ENCODE measurements around the gene TPBGL. TPM values are rescaled to one million over a fixed set of nuclear protein-coding genes. Genes with fewer than 3 reads are reported as not detected.

TPBGL gene
- polyA plus RNA-seq, 1 of the 3 experiments (the other 2 are of a cell fraction) = 0.03 TPM

DNA sequence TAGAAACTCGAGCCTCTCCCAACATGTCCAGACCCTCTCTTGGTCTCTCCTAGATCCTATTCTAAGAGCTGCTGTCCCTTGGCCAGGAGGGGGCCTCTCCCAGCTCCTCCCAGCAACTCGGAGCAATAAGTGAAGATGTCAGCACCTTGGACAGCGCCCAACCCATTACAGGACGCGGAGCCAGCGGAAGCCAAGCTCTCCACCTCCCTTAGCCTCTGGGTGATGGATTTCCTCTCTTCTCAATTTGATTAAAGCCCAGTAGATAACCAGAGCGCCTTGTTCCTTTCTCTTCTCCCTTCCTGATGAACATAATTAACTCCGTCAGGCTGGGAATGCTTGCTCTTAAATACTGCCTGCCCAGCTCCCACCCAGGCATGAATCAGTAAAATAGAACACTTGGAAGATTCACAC is 26.2 kb upstream of the TPBGL start:
- POLR2A ChIA-PET = interaction anchor here (0.6 to 1.4 kb wide), 5 partner anchors 9 to 67 kb away, joined by 3 to 14 read pairs (median 4); no protein-coding TSS in a partner anchor
- DNase-seq = peak; percentile 81

More for the DNA sequence above, 26.2 kb upstream of the TPBGL start:
- no peaks in the 10 kb centered on the region for H3K27me3 ChIP-seq (ENCODE audit: insufficient read depth)
- H3K9ac ChIP-seq = no peak overlapping the region
- no peak overlapping the region for H2AFZ ChIP-seq (ENCODE audit: low read depth)
- H3K9me3 ChIP-seq = no peaks in the 10 kb centered on the region
- H3K27ac ChIP-seq (ENCODE audit: low read depth in 2 of 2, low read length in 1 of 2) = peak overlapping the region in 1 of 2 experiments; percentile 93; a peak in 2 of 4 replicates
- CTCF ChIA-PET = interaction anchor here (0.6 to 16.0 kb wide), 15 partner anchors 10 to 192 kb away, joined by 3 to 362 read pairs (median 4); partner anchors contain the start of gene TPBGL
- 2% methylated on average over 7 of the region's 8 CpGs for WGBS (ENCODE audit: low lambda C conversion rate)
- TF ChIP-seq SMC3 (IDR thresholded peaks at IDR 0.05; ENCODE audit: low read depth, low read length) = peak; percentile 45; the same call in 1 of the 2 replicates
- TF ChIP-seq FOXJ3 (CRISPR knock-in tag; IDR thresholded peaks at IDR 0.05) = no peak; the same call in none of the 2 replicates
- TF ChIP-seq CHD2 (IDR thresholded peaks at IDR 0.05; ENCODE audit: low read length, partially characterized antibody) = peak; percentile 71
- peak; percentile 87 for TF ChIP-seq RCOR1 (IDR thresholded peaks at IDR 0.05; ENCODE audit: low read length)
- peak; percentile 52 for TF ChIP-seq RAD21 (IDR thresholded peaks at IDR 0.05; ENCODE audit: low read length)
- TF ChIP-seq EP300 (IDR thresholded peaks at IDR 0.05; ENCODE audit: borderline replicate concordance in 1 of 2, low read depth in 1 of 2, low read length in 1 of 2) = peak in 1 of 2 experiments; percentile 84; a peak in 2 of 4 replicates
- TF ChIP-seq, protein P1, sequence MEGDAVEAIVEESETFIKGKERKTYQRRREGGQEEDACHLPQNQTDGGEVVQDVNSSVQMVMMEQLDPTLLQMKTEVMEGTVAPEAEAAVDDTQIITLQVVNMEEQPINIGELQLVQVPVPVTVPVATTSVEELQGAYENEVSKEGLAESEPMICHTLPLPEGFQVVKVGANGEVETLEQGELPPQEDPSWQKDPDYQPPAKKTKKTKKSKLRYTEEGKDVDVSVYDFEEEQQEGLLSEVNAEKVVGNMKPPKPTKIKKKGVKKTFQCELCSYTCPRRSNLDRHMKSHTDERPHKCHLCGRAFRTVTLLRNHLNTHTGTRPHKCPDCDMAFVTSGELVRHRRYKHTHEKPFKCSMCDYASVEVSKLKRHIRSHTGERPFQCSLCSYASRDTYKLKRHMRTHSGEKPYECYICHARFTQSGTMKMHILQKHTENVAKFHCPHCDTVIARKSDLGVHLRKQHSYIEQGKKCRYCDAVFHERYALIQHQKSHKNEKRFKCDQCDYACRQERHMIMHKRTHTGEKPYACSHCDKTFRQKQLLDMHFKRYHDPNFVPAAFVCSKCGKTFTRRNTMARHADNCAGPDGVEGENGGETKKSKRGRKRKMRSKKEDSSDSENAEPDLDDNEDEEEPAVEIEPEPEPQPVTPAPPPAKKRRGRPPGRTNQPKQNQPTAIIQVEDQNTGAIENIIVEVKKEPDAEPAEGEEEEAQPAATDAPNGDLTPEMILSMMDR (IDR thresholded peaks at IDR 0.05) = peak; percentile 58
- peak; percentile 85 for TF ChIP-seq GATA2 (CRISPR knock-in tag; IDR thresholded peaks at IDR 0.05)
- 0 out of 2 replicates have a peak, but pooled peaks have one; percentile 38 for TF ChIP-seq MXI1 (IDR thresholded peaks at IDR 0.05; ENCODE audit: low read depth, low read length)
- no peak for TF ChIP-seq MAX (IDR thresholded peaks at IDR 0.05; ENCODE audit: low read depth)
- TF ChIP-seq PBX3 (IDR thresholded peaks at IDR 0.05) = no peak
- TF ChIP-seq REST (IDR thresholded peaks at IDR 0.05; ENCODE audit: low read depth, low read length) = peak; percentile 99
- no peak for TF ChIP-seq ELF1 (IDR thresholded peaks at IDR 0.05)
- H3K4me2 ChIP-seq = no peak overlapping the region
- no peaks in the 10 kb centered on the region for H3K79me2 ChIP-seq (ENCODE audit: insufficient read depth)
- H3K9me2 ChIP-seq = no peaks in the 10 kb centered on the region
- no peaks in the 10 kb centered on the region for H4K20me1 ChIP-seq (ENCODE audit: insufficient read depth)
- no peaks in the 10 kb centered on the region for H3F3A ChIP-seq (replicated peaks; ENCODE audit: insufficient read depth)
- H3K36me3 ChIP-seq (replicated peaks in 1 of 2; ENCODE audit: control insufficient read depth in 1 of 2, insufficient read depth in 2 of 2, low read length in 1 of 2) = no peaks in the 10 kb centered on the region
- peaks cover 0 to 11% of the 10 kb centered on the region in 2 experiments; a peak in 2 of 4 replicates for H3K4me1 ChIP-seq (ENCODE audit: control insufficient read depth in 1 of 2, insufficient read depth in 2 of 2, low read depth in 1 of 2, low read length in 1 of 2)
- no peak overlapping the region for H3K4me3 ChIP-seq (ENCODE audit: low read depth in 2 of 2, low read length in 1 of 2)
